Mesendoderm (in vitro differentiated cells): ENCODE data around the gene TMEM259.

ENCODE experiments used
- DNase-seq: peaks from one replicate; pipeline ENCODE4 v3.0.0; 2013
- H2AK5ac ChIP-seq: 2 replicates; pipeline ENCODE4 v1.6.1; 2013; ENCODE audit warnings: low read length, inconsistent platforms
- H2BK120ac ChIP-seq: 2 replicates; pipeline ENCODE4 v1.6.1; 2013; ENCODE audit warnings: low read depth, mild to moderate bottlenecking, low read length, moderate library complexity, mixed read lengths
- H2BK15ac ChIP-seq: replicated peaks from 2 replicates; pipeline ENCODE4 v1.6.1; 2013; ENCODE audit warnings: low read depth, mild to moderate bottlenecking, moderate library complexity
- H2BK5ac ChIP-seq: 2 replicates; pipeline ENCODE4 v1.6.1; 2013; ENCODE audit warnings: low read length, inconsistent platforms
- H3K18ac ChIP-seq: 2 replicates; pipeline ENCODE4 v1.6.1; 2013; ENCODE audit warnings: mild to moderate bottlenecking, low read length, mixed read lengths
- H3K23ac ChIP-seq: one replicate; pipeline ENCODE4 v1.6.1; 2013; ENCODE audit warnings: low read length
- H3K27ac ChIP-seq: 2 replicates; pipeline ENCODE4 v1.5.1; 2013; ENCODE audit warnings: low read depth, mild to moderate bottlenecking, inconsistent platforms, low read length, moderate library complexity
- H3K27me3 ChIP-seq: 2 replicates; pipeline ENCODE4 v1.6.1; 2013; ENCODE audit warnings: low read length, control low read depth, mild to moderate bottlenecking, inconsistent platforms; ENCODE audit not compliant: insufficient read depth, poor library complexity
- H3K36me3 ChIP-seq: 2 replicates; pipeline ENCODE4 v1.6.1; 2013; ENCODE audit warnings: low read length, inconsistent platforms; ENCODE audit not compliant: control insufficient read depth, insufficient read depth
- H3K4ac ChIP-seq: one replicate; pipeline ENCODE4 v1.6.1; 2013; ENCODE audit warnings: low read depth, mild to moderate bottlenecking, low read length, moderate library complexity
- H3K4me1 ChIP-seq: 2 replicates; pipeline ENCODE4 v1.6.1; 2013; ENCODE audit warnings: low read depth, low read length, inconsistent platforms; ENCODE audit not compliant: control insufficient read depth
- H3K4me2 ChIP-seq: 2 replicates; pipeline ENCODE4 v1.6.1; 2013; ENCODE audit warnings: low read length
- H3K4me3 ChIP-seq: 2 replicates; pipeline ENCODE4 v1.5.1; 2013; ENCODE audit warnings: mild to moderate bottlenecking, low read length
- H3K56ac ChIP-seq: one replicate; pipeline ENCODE4 v1.6.1; 2013; ENCODE audit warnings: low read length
- H3K79me1 ChIP-seq: 2 replicates; pipeline ENCODE4 v1.6.1; 2013; ENCODE audit warnings: low read length, inconsistent platforms
- H3K79me2 ChIP-seq: 2 replicates; pipeline ENCODE4 v1.6.1; 2013; ENCODE audit warnings: mild to moderate bottlenecking, low read length; ENCODE audit not compliant: control insufficient read depth, insufficient read depth
- H3K9ac ChIP-seq: 2 replicates; pipeline ENCODE4 v1.6.1; 2013; ENCODE audit warnings: low read length, inconsistent platforms
- H4K5ac ChIP-seq: one replicate; pipeline ENCODE4 v1.6.1; 2013; ENCODE audit warnings: low read length
- H4K8ac ChIP-seq: one replicate; pipeline ENCODE4 v1.6.1; 2013; ENCODE audit warnings: low read depth, mild to moderate bottlenecking, control low read depth, low read length, moderate library complexity
- WGBS: extraction: QIAGEN DNeasy Blood & Tissue Kit; methylation state at CpG from one replicate; pipeline ENCODE4 v1.1.7; 2013; ENCODE audit warnings: low lambda C conversion rate, missing lambda C conversion rate; ENCODE audit not compliant: insufficient coverage; ENCODE audit errors: extremely low coverage; 5-methylcytosine and 5-hydroxymethylcytosine counted together

TMEM259 gene

DNA sequence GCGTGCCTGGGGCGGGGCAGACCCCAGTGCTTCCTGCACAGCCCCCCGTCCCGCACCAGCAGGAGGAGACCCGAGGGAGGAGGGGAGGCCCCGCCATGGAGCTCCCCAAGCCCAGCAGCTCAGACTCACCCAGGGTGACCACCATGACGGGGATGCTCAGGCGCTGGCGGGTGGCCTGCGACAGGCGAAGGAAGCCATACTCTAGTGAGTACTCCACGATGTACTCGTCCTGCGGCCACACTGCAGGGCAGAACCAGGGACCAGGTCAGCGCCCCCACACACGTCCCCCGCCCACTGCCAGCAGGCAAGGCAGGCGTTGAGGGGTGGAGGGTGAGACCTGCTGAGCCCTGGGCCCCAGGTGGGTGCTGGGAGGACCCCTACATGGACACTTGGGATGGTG lies 8.6 kb downstream of the TMEM259 start:
- Histone ChIP-seq H3K27me3 (no peaks in the 10 kb centered on the region), H3K18ac (no peak overlapping the region), H3K79me1 (peaks cover 27% of the 10 kb centered on the region), H2BK5ac (no peak overlapping the region), H3K4me1 (peaks cover 4% of the 10 kb centered on the region), H3K4ac (no peak overlapping the region), H3K9ac (no peak overlapping the region), H2BK15ac (no peak overlapping the region), H3K79me2 (peaks cover 34% of the 10 kb centered on the region), H4K8ac (no peak overlapping the region), H4K5ac (no peak overlapping the region), H3K4me2 (no peak overlapping the region), H2BK120ac (no peak overlapping the region), H3K36me3 (peaks cover 2% of the 10 kb centered on the region), H2AK5ac (no peak overlapping the region), H3K4me3 (no peak overlapping the region), H3K23ac (no peak overlapping the region), H3K27ac (no peak overlapping the region), H3K56ac (no peak overlapping the region)
- DNase-seq: no peak
- WGBS: no CpG with 5 or more reads among the region's 18 CpGs

DNA sequence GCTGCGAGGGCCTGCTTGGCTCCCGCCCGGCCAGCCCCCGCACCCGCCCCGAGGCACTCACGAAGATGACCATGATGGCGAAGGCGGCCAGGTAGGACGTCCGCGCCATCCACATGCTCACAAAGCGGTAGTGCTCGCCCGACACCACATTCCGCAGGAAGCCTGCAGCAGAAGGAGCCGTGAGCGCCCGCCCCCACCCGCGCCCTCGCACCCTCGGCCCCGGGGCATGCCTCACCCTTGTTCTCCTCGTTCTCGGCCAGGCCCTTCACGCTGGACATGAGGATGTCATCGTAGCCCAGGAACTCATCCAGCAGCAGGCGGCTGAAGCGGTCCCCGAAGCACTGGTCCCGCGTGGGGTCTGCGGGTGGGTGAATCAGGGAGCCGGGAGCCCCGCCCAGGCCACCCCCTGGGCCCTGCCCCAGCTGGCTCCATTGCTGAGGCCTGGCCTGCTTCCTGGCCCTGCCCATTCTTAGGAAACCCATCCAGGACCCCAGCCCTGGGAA lies 9.0 kb downstream of the TMEM259 start:
- no peak overlapping the region for H2BK5ac ChIP-seq
- H3K4me3 ChIP-seq: no peak overlapping the region

DNA sequence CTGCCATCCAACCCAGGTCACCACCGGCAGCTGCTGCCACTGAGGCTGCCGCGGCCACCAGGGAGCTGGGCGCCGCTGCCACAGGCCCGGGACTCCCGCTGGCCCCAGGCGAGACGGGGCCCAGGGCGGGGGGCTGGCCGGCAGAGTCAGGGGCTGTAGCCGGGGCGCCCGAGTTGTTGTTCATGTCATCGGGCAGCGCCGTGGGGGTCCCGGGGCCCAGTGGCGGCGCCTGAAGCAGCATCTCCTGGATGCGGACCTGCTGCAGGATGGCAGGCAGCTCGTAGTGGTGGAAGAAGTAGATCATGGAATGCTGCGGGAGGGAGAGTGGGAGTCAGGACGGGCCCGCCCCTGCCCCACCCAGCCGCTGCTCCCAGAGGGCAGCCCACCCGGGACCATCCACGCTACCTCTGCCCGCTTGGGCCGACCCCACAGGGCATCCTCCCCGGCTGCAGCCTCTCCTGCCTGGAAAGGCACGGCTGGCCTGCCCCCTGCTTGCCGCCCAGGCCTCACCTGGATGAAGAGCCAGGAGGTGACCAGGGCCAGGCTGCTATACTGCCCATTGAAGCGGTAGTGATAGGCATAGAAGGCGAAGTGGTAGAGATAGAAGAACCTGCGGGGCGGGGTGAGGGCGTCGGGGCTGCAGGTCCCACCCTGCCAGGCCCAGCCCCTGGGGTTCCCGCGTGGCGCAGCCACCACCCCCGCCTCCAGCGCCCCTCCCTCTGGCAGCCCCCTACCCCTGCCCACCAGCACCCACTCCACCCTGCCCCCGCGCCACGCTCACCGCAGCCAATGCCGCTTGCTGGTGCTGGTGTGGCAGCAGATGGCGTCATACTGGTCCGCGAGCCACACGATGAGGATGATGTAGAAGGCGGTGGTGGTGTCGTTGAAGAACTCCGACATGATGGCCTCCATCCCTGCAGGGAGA lies 10.1 kb downstream of the TMEM259 start:
- H3K56ac ChIP-seq: no peak overlapping the region
- no peaks in the 10 kb centered on the region for H3K4me1 ChIP-seq
- H4K8ac ChIP-seq: no peak overlapping the region
- peaks cover 17% of the 10 kb centered on the region for H3K79me1 ChIP-seq
- no peak overlapping the region for H2BK120ac ChIP-seq
- H3K27me3 ChIP-seq: no peaks in the 10 kb centered on the region
- no peak overlapping the region for H2BK15ac ChIP-seq
- no peak overlapping the region for H3K9ac ChIP-seq
- no CpG with 5 or more reads among the region's 56 CpGs for WGBS
- no peak overlapping the region for H4K5ac ChIP-seq
- H3K4ac ChIP-seq: no peak overlapping the region
- H3K23ac ChIP-seq: no peak overlapping the region
- H3K4me3 ChIP-seq: no peak overlapping the region
- H2BK5ac ChIP-seq: no peak overlapping the region
- H3K79me2 ChIP-seq: peaks cover 20% of the 10 kb centered on the region
- no peak overlapping the region for H2AK5ac ChIP-seq
- no peak for DNase-seq
- H3K27ac ChIP-seq: no peak overlapping the region
- no peak overlapping the region for H3K4me2 ChIP-seq
- peaks cover 2% of the 10 kb centered on the region for H3K36me3 ChIP-seq
- H3K18ac ChIP-seq: no peak overlapping the region

More for the DNA sequence above, 9.0 kb downstream of the TMEM259 start:
- H3K4ac ChIP-seq: no peak overlapping the region
- peaks cover 25% of the 10 kb centered on the region for H3K79me1 ChIP-seq
- H2BK15ac ChIP-seq: no peak overlapping the region
- H2BK120ac ChIP-seq: no peak overlapping the region
- peaks cover 4% of the 10 kb centered on the region for H3K4me1 ChIP-seq
- H3K27me3 ChIP-seq: no peaks in the 10 kb centered on the region
- DNase-seq: no peak
- H4K5ac ChIP-seq: no peak overlapping the region
- H3K23ac ChIP-seq: no peak overlapping the region
- no peak overlapping the region for H2AK5ac ChIP-seq
- H3K27ac ChIP-seq: no peak overlapping the region
- H3K18ac ChIP-seq: no peak overlapping the region
- H3K4me2 ChIP-seq: no peak overlapping the region
- no peak overlapping the region for H3K9ac ChIP-seq
- no CpG with 5 or more reads among the region's 36 CpGs for WGBS
- peaks cover 2% of the 10 kb centered on the region for H3K36me3 ChIP-seq
- no peak overlapping the region for H3K56ac ChIP-seq
- H3K79me2 ChIP-seq: peaks cover 29% of the 10 kb centered on the region
- H4K8ac ChIP-seq: no peak overlapping the region

DNA sequence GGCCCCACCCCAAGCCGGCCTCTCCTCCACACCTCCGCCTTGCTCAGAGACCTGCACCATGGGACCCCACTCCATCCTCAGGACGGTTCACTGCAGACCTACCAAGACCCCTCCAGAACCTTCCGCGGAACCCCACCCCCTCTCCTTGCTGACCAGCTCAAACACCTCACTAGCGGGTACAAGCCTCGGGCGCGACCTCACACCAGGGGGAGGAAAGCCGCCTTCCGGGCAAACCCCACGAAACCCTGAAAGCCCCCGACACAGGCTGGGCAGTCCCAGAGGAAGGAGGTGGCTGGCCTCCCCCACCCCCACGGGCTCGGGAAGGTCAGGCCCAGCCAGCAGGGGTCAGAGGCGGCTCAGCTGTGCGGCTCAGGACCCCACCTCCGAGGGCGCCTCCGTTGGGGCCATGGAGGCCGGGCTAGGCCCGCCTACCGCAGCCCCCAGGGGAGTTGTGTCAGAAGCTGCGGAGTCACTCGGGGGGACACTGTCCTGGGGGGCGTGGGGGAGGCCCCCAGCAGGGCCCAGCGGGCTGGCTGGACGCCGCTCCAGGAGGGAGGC lies 10.9 kb downstream of the TMEM259 start:
- Histone ChIP-seq H3K36me3 (peaks cover 2% of the 10 kb centered on the region), H4K5ac (no peak overlapping the region), H3K4me2 (no peak overlapping the region), H2BK120ac (no peak overlapping the region), H3K23ac (no peak overlapping the region), H3K56ac (no peak overlapping the region), H3K9ac (no peak overlapping the region), H4K8ac (no peak overlapping the region), H3K27me3 (no peaks in the 10 kb centered on the region), H3K79me1 (peaks cover 10% of the 10 kb centered on the region), H2BK5ac (no peak overlapping the region), H3K79me2 (peaks cover 12% of the 10 kb centered on the region), H3K4me3 (no peak overlapping the region), H3K18ac (no peak overlapping the region), H2AK5ac (no peak overlapping the region), H3K4me1 (no peaks in the 10 kb centered on the region), H2BK15ac (no peak overlapping the region), H3K27ac (no peak overlapping the region), H3K4ac (no peak overlapping the region)
- DNase-seq: no peak
- no CpG with 5 or more reads among the region's 29 CpGs for WGBS

DNA sequence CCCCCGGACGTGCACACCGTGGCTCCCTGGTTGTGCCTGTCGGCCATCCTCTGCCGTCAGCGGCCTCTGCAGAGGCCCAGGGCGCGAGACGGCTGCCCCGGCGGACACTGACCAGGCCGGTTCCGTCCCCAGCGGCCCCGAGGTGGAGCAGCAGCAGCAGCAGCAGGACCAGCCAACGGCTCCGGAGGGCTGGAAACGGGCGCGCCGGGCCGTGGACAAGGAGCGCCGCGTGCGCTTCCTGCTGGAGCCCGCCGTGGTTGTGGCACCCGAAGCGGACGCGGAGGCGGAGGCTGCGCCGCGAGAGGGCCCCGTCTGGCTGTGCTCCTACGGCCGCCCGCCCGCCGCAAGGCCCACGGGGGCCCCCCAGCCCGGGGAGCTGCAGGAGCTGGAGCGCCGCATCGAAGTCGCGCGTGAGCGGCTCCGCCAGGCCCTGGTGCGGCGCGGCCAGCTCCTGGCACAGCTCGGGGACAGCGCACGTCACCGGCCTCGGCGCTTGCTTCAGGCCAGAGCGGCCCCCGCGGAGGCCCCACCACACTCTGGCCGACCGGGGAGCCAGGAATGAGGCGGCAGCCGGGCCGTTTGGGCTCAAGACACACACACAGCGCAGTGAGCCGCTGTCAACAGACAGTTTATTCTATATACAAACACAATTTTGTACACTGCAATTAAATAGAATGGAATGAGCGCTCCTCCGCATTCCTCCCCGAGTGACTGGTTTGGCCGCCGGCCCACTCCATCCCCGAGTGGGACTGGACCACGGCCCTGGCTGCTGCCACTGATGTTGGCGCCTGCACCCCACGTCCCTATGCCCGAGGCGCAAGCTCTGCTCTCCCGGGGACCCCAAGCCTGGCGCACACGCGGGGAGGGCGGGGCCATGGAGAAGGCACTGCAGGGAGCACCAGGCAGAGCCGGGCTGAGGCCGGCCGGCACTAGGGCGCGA lies 11.6 kb downstream of the TMEM259 start:
- Histone ChIP-seq H3K27ac (no peak overlapping the region), H2BK5ac (no peak overlapping the region), H3K4me3 (no peak overlapping the region), H3K36me3 (peaks cover 2% of the 10 kb centered on the region), H3K27me3 (no peaks in the 10 kb centered on the region), H4K5ac (no peak overlapping the region), H2BK15ac (no peak overlapping the region), H3K79me1 (peaks cover 7% of the 10 kb centered on the region), H3K18ac (no peak overlapping the region), H2AK5ac (no peak overlapping the region), H3K56ac (no peak overlapping the region), H2BK120ac (no peak overlapping the region), H3K23ac (no peak overlapping the region), H3K4me2 (no peak overlapping the region), H3K4ac (no peak overlapping the region), H3K9ac (no peak overlapping the region), H4K8ac (no peak overlapping the region), H3K79me2 (peaks cover 5% of the 10 kb centered on the region), H3K4me1 (no peaks in the 10 kb centered on the region)
- DNase-seq: no peak
- WGBS: no CpG with 5 or more reads among the region's 92 CpGs
